ENCODE data around the gene POLG. TPM values are rescaled to one million over a fixed set of nuclear protein-coding genes. Genes with fewer than 3 reads are reported as not detected.

Gene POLG
- total and polyA plus RNA-seq, 2 of the 13 experiments (the other 11 are each of a cell fraction or from before 2014, with no cell fraction given), result 26.6 to 35.5 TPM

DNA sequence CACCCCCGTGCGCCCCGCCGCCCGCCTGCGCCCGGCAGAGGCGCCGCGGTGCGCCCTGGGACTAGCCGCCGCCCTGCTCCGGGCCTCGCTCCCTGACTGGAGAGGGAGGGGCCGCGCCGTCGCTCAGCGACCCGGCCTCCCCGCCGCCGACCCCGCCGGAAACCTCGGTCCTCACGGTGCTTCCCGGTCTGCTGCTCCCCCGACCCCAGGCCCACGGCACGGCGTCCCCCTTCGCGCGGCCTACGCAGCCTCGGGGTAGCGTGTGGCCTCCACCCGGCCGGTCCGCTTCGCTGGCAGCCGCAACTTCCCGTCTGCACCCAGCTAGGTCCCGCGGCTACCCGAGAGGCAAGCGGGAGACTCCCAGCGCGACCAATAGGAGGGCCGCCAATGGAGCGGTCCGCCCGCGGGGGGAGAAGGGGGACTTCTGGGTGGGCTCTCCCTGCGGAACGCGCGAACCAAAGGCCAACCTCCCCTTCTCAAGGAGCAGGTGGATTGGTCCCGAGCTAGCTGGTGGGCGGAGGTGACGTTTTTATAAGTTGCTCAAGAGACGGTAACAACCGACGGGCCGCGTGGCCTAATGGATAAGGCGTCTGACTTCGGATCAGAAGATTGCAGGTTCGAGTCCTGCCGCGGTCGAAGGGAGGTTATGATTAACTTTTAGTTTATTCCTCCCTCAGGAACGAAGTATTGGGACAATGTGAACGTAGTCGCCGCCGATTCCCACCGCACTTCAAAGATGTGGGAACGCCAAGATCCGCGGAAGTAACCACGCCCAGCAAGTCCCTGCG is at the start of gene POLG (continued):
- TF ChIP-seq, protein P1, sequence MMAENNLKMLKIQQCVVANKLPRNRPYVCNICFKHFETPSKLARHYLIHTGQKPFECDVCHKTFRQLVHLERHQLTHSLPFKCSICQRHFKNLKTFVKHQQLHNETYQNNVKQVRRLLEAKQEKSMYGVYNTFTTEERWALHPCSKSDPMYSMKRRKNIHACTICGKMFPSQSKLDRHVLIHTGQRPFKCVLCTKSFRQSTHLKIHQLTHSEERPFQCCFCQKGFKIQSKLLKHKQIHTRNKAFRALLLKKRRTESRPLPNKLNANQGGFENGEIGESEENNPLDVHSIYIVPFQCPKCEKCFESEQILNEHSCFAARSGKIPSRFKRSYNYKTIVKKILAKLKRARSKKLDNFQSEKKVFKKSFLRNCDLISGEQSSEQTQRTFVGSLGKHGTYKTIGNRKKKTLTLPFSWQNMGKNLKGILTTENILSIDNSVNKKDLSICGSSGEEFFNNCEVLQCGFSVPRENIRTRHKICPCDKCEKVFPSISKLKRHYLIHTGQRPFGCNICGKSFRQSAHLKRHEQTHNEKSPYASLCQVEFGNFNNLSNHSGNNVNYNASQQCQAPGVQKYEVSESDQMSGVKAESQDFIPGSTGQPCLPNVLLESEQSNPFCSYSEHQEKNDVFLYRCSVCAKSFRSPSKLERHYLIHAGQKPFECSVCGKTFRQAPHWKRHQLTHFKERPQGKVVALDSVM (CRISPR knock-in tag; IDR thresholded peaks at IDR 0.05), result peak; percentile 71; the same call in 1 of the 2 replicates
- 0 out of 2 replicates have a peak, but pooled peaks have one; percentile 14 for TF ChIP-seq RFX5 (IDR thresholded peaks at IDR 0.05; ENCODE audit: low read depth, low read length)
- TF ChIP-seq, protein P2, sequence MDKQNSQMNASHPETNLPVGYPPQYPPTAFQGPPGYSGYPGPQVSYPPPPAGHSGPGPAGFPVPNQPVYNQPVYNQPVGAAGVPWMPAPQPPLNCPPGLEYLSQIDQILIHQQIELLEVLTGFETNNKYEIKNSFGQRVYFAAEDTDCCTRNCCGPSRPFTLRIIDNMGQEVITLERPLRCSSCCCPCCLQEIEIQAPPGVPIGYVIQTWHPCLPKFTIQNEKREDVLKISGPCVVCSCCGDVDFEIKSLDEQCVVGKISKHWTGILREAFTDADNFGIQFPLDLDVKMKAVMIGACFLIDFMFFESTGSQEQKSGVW (CRISPR knock-in tag; IDR thresholded peaks at IDR 0.05; ENCODE audit: borderline replicate concordance), result no peak
- TF ChIP-seq, protein P3, sequence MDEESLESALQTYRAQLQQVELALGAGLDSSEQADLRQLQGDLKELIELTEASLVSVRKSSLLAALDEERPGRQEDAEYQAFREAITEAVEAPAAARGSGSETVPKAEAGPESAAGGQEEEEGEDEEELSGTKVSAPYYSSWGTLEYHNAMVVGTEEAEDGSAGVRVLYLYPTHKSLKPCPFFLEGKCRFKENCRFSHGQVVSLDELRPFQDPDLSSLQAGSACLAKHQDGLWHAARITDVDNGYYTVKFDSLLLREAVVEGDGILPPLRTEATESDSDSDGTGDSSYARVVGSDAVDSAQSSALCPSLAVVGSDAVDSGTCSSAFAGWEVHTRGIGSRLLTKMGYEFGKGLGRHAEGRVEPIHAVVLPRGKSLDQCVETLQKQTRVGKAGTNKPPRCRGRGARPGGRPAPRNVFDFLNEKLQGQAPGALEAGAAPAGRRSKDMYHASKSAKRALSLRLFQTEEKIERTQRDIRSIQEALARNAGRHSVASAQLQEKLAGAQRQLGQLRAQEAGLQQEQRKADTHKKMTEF (CRISPR knock-in tag; IDR thresholded peaks at IDR 0.05), result peak; percentile 93
- TF ChIP-seq, protein P4, sequence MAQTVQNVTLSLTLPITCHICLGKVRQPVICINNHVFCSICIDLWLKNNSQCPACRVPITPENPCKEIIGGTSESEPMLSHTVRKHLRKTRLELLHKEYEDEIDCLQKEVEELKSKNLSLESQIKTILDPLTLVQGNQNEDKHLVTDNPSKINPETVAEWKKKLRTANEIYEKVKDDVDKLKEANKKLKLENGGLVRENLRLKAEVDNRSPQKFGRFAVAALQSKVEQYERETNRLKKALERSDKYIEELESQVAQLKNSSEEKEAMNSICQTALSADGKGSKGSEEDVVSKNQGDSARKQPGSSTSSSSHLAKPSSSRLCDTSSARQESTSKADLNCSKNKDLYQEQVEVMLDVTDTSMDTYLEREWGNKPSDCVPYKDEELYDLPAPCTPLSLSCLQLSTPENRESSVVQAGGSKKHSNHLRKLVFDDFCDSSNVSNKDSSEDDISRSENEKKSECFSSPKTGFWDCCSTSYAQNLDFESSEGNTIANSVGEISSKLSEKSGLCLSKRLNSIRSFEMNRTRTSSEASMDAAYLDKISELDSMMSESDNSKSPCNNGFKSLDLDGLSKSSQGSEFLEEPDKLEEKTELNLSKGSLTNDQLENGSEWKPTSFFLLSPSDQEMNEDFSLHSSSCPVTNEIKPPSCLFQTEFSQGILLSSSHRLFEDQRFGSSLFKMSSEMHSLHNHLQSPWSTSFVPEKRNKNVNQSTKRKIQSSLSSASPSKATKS (CRISPR knock-in tag; IDR thresholded peaks at IDR 0.05), result 0 out of 2 replicates have a peak, but pooled peaks have one; percentile 48
- peak; percentile 20; the same call in 1 of the 2 replicates for TF ChIP-seq ZNF83 (CRISPR knock-in tag; IDR thresholded peaks at IDR 0.05; ENCODE audit: borderline replicate concordance)
- no peak for TF ChIP-seq FIP1L1 (IDR thresholded peaks at IDR 0.05; ENCODE audit: borderline replicate concordance, insufficient read depth, low read depth, low read length)
- peak; percentile 84 for TF ChIP-seq KAT8 (CRISPR knock-in tag; IDR thresholded peaks at IDR 0.05)
- TF ChIP-seq SKI (IDR thresholded peaks at IDR 0.05; ENCODE audit: partially characterized antibody), result peak; percentile 27
- TF ChIP-seq, protein P5, sequence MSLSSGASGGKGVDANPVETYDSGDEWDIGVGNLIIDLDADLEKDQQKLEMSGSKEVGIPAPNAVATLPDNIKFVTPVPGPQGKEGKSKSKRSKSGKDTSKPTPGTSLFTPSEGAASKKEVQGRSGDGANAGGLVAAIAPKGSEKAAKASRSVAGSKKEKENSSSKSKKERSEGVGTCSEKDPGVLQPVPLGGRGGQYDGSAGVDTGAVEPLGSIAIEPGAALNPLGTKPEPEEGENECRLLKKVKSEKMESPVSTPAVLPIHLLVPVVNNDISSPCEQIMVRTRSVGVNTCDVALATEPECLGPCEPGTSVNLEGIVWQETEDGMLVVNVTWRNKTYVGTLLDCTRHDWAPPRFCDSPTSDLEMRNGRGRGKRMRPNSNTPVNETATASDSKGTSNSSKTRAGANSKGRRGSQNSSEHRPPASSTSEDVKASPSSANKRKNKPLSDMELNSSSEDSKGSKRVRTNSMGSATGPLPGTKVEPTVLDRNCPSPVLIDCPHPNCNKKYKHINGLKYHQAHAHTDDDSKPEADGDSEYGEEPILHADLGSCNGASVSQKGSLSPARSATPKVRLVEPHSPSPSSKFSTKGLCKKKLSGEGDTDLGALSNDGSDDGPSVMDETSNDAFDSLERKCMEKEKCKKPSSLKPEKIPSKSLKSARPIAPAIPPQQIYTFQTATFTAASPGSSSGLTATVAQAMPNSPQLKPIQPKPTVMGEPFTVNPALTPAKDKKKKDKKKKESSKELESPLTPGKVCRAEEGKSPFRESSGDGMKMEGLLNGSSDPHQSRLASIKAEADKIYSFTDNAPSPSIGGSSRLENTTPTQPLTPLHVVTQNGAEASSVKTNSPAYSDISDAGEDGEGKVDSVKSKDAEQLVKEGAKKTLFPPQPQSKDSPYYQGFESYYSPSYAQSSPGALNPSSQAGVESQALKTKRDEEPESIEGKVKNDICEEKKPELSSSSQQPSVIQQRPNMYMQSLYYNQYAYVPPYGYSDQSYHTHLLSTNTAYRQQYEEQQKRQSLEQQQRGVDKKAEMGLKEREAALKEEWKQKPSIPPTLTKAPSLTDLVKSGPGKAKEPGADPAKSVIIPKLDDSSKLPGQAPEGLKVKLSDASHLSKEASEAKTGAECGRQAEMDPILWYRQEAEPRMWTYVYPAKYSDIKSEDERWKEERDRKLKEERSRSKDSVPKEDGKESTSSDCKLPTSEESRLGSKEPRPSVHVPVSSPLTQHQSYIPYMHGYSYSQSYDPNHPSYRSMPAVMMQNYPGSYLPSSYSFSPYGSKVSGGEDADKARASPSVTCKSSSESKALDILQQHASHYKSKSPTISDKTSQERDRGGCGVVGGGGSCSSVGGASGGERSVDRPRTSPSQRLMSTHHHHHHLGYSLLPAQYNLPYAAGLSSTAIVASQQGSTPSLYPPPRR (CRISPR knock-in tag; IDR thresholded peaks at IDR 0.05; ENCODE audit: borderline replicate concordance), result peak; percentile 37; the same call in 1 of the 2 replicates
- TF ChIP-seq, protein P6, sequence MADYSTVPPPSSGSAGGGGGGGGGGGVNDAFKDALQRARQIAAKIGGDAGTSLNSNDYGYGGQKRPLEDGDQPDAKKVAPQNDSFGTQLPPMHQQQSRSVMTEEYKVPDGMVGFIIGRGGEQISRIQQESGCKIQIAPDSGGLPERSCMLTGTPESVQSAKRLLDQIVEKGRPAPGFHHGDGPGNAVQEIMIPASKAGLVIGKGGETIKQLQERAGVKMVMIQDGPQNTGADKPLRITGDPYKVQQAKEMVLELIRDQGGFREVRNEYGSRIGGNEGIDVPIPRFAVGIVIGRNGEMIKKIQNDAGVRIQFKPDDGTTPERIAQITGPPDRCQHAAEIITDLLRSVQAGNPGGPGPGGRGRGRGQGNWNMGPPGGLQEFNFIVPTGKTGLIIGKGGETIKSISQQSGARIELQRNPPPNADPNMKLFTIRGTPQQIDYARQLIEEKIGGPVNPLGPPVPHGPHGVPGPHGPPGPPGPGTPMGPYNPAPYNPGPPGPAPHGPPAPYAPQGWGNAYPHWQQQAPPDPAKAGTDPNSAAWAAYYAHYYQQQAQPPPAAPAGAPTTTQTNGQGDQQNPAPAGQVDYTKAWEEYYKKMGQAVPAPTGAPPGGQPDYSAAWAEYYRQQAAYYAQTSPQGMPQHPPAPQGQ (CRISPR knock-in tag; IDR thresholded peaks at IDR 0.05; ENCODE audit: borderline replicate concordance), result 0 out of 2 replicates have a peak, but pooled peaks have one; percentile 37

Data from HepG2 (cell line).